ENCODE results near the gene VILL.

- TF ChIP-seq CTCF (IDR thresholded peaks at IDR 0.05 in 8 of 11, conservative IDR thresholded peaks at IDR 0.05 in 3 of 11) (no peak), POLR2AphosphoS5 (IDR thresholded peaks at IDR 0.05) (no peak)
Measured at GRCh38 chr3:37954881-37955280, 35.7 kb upstream of the VILL start.
